KOPT-K1 (cell line): ENCODE measurements around the gene CNDP1.

ENCODE experiments used
- H3K27ac ChIP-seq: fragments of 200-600 bp; sonication (generic); 2 replicates; pipeline ENCODE4 v1.5.1; 2016; ENCODE audit warnings: antibody characterized with exemption, mild to moderate bottlenecking, low read depth, low read length; ENCODE audit not compliant: poor library complexity, severe bottlenecking
- H3K36me3 ChIP-seq: fragments of 200-600 bp; sonication (generic); 2 replicates; pipeline ENCODE4 v1.5.1; 2017; ENCODE audit warnings: antibody characterized with exemption, mild to moderate bottlenecking, low read length, moderate library complexity; ENCODE audit not compliant: insufficient read depth
- H3K9me3 ChIP-seq: fragments of 200-600 bp; sonication (generic); 2 replicates; pipeline ENCODE4 v1.5.1; 2017; ENCODE audit warnings: antibody characterized with exemption, low read length, mild to moderate bottlenecking; ENCODE audit not compliant: insufficient read depth, poor library complexity, severe bottlenecking

Gene CNDP1

GRCh38 chr18:74512321-74513053 is 21.8 kb upstream of the CNDP1 start:
- no peak overlapping the region for H3K27ac ChIP-seq
- H3K9me3 ChIP-seq, result no peaks in the 10 kb centered on the region
- peaks cover 99% of the 10 kb centered on the region for H3K36me3 ChIP-seq

GRCh38 chr18:74513149-74513882 is 21.0 kb upstream of the CNDP1 start:
- Histone ChIP-seq H3K36me3 (peaks cover 98% of the 10 kb centered on the region), H3K9me3 (no peaks in the 10 kb centered on the region), H3K27ac (no peak overlapping the region)

- H3K36me3 ChIP-seq, result peaks cover 98% of the 10 kb centered on the region
- no peaks in the 10 kb centered on the region for H3K9me3 ChIP-seq
- no peak overlapping the region for H3K27ac ChIP-seq
These were observed 20.5 kb upstream of the CNDP1 start for GRCh38 chr18:74513883-74514205.

DNA sequence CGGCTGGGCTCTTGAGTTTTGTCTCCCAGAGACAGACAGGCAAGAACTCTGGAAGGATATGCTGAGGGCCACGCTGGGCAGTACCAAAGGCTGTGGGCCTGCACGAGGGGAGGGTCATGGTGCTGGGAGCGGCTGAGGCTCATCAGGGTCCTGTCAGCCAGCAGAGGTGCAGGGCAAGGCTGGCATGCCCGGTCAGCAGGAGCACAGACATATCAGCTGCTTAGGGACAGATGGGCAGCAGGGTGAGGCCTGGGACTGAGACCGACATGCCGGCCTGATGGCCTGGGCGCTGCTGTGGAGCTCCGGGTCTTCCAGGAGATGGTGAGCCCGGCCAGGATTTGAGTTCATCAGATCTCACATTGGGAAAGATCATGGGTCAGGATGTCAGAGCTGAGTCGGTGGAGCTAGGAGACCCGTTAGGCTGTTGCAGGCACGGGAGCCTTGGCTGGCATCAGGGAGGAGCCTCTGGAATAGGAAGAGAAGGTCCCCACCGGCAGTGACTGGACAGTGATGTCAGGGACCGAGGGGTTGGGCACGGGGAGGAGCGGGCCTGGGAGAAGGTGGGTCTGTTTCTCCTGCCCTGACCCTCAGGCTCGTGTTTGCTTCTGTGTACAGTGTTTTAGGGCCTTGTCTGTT is 19.3 kb upstream of the CNDP1 start:
- Histone ChIP-seq H3K9me3 (no peaks in the 10 kb centered on the region), H3K27ac (no peak overlapping the region), H3K36me3 (peaks cover 98% of the 10 kb centered on the region)

- Histone ChIP-seq H3K27ac (no peak overlapping the region), H3K36me3 (peaks cover 98% of the 10 kb centered on the region), H3K9me3 (no peaks in the 10 kb centered on the region)
These were observed 18.6 kb upstream of the CNDP1 start for GRCh38 chr18:74515620-74516231.

GRCh38 chr18:74516271-74517235 is 17.7 kb upstream of the CNDP1 start:
- Histone ChIP-seq H3K9me3 (no peaks in the 10 kb centered on the region), H3K36me3 (peaks cover 98% of the 10 kb centered on the region), H3K27ac (no peak overlapping the region)

DNA sequence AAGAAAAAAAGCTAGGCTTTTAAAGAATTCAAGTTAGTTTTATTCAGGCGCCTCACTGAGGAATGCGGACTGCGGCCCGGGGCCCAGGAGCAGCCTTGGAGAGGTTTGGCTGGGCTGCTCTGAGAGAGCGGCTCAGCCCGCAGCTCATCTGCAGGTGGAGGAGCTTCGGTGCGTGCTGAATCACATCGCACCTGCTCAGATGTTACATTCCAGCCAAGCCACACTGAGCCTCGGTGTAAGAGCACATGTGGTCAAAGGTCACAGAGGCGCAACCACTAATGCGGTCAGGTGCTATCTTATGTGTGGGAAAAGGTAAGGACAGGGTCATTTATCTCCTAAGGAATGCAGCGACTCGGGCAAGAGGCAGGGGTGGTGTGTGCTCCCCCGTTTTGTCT is 17.1 kb upstream of the CNDP1 start:
- no peak overlapping the region for H3K27ac ChIP-seq
- H3K9me3 ChIP-seq, result no peaks in the 10 kb centered on the region
- H3K36me3 ChIP-seq, result peaks cover 95% of the 10 kb centered on the region

- Histone ChIP-seq H3K9me3 (no peaks in the 10 kb centered on the region), H3K36me3 (peaks cover 85% of the 10 kb centered on the region), H3K27ac (no peak overlapping the region)
These were observed 15.6 kb upstream of the CNDP1 start for GRCh38 chr18:74518456-74519295.

DNA sequence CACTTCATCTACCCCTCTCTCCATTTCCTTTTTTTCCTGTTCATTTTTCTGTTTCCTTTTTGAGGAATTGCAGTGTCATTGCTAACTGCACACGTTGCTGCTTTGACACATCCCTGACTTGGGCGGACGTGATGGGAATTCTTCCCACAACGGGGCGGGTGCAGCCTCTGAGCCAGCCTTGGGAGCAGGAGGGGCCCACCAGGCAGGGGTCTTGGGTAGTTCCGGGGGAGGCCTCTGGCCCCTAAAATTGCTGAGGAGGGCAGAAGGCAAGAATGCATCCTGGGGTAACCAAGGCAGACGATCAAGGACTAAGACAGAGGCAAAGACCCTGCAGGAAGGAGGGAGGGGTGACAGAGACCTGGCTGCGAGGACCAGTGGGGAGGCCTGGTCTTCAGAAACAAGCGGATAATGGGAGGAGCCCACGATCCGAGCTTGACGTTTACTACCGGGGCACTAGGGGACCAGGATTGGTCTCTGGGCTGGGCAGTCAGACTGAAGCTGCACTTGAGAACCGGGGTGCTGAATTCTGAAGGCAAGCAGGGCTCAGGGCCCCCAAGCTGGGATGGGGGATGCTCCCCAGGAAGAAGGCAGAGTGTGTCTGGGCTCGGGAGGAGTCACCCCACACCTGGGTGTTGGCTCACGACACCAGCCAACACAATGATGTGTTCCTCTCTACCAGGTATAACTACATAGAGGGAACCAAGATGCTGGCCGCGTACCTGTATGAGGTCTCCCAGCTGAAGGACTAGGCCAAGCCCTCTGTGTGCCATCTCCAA is 14.8 kb upstream of the CNDP1 start:
- no peaks in the 10 kb centered on the region for H3K9me3 ChIP-seq
- H3K36me3 ChIP-seq, result peaks cover 78% of the 10 kb centered on the region
- no peak overlapping the region for H3K27ac ChIP-seq

DNA sequence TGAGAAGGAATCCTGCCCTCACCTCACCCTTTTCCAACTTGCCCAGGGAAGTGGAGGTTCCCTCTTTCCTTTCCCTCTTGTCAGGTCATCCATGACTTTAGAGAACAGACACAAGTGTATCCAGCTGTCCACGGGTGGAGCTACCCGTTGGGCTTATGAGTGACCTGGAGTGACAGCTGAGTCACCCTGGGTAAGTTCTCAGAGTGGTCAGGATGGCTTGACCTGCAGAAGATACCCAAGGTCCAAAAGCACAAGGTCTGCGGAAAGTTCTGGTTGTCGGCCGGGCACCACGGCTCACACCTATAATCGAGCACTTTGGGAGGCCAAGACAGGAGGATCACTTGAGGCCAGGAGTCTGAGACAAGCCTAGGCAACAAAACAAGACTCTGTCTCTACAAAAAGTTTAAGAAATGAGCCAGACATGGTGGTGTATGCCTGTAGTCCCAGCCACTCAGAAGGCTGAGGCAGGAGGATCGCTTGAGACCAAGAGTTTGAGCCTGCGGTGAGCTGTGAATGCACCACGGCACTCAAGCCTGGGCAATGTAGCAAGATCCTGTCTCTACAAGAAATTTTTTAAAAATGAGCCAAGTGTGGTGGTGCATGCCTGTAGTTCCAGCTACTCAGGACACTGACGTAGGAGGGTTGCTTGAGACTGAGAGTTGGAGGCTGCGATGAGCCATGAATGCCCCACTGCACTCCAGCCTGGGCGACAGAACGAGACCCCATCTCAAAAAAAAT is 14.0 kb upstream of the CNDP1 start:
- peaks cover 70% of the 10 kb centered on the region for H3K36me3 ChIP-seq

DNA sequence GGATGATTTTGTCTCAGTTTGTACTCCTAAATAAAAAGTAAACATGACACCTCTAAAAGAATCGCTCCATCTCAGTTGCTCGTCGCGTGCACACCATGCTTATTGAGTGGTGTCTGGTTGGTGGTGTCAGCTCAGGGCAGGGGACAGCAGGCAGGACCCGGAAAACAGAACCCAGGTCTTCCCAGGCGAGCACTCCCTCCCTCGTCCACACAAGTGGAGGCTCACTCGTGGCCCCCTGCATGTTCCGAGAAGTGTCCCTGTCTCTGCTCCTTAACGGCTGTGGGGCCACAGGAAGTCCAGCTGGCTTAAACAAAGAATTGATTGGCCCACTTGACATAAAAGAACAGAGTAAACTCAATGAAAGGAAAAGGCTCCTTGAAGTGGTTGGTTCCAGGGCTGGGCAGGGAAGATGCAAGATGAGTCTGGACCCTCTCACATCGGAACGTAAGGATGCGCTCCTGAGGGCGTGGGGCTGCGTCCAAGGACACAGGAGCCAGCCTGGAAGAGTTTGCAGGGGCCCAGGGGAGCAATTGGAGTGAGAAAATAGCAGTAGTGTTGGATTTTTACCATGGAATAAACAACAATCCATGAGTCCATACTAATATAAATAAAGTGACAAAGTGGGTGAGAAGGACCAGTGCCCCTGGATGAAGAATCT is 13.1 kb upstream of the CNDP1 start:
- no peak overlapping the region for H3K27ac ChIP-seq
- H3K9me3 ChIP-seq, result no peaks in the 10 kb centered on the region
- peaks cover 61% of the 10 kb centered on the region for H3K36me3 ChIP-seq

More for the DNA sequence above, 14.0 kb upstream of the CNDP1 start:
- H3K9me3 ChIP-seq, result no peaks in the 10 kb centered on the region
- no peak overlapping the region for H3K27ac ChIP-seq
